A549 (cell line): ENCODE data around the gene GALNTL6. TPM values are rescaled to one million over a fixed set of nuclear protein-coding genes. Genes with fewer than 3 reads are reported as not detected.
"Not testable (repeated sequence)": the region's sequence is repeated elsewhere in the genome, so short reads cannot be mapped to it uniquely, and the experiment has no call there.

Source experiments
- ATAC-seq, 2 experiments: fragments of 200-7000 bp in 1 of 2; fragments of >200 bp in 1 of 2; cut with Nextera tagmentation in 1 of 2; cut with Tn5 transposase in 1 of 2; 3 replicates each; pipeline versions ENCODE4 v1.8.0 to v1.9.1; 2018 to 2020; ENCODE audit warnings: mild to moderate bottlenecking in 1 of 2, moderate library complexity in 1 of 2
- CTCF ChIA-PET: fragments of 300-600 bp; sonication (Branson Sonifier 250); formaldehyde crosslinking; extraction: SDS; loops from one replicate; lab custom pipeline; 2021; ENCODE audit warnings: antibody characterized with exemption, inconsistent platforms; lab: Yijun Ruan, JAX
- POLR2A ChIA-PET: fragments of 350-600 bp; formaldehyde crosslinking; extraction: SDS; loops from one replicate; lab custom pipeline; 2021; ENCODE audit warnings: antibody characterized with exemption, inconsistent platforms; lab: Yijun Ruan, JAX
- DNase-seq, 2 experiments: peaks; one replicate each; pipeline versions ENCODE4 v3.0.0 to v3.0.0-alpha.2; 2011 to 2016; ENCODE audit warnings: low read depth in 1 of 2, low spot score in 1 of 2
- FAIRE-seq: peaks from 2 replicates; lab custom pipeline; 2011; peaks lifted over from hg19 to GRCh38; lab: Jason Lieb, UNC
- H3K27ac ChIP-seq, 2 experiments: fragments of >200 bp; sonication (Bioruptor Twin); formaldehyde crosslinking; 3 replicates each; pipeline ENCODE4 v1.5.1; 2016 to 2017
- H3K4me1 ChIP-seq: fragments of >200 bp; sonication (Bioruptor Twin); formaldehyde crosslinking; 3 replicates; pipeline ENCODE4 v1.6.1; 2016
- H3K4me2 ChIP-seq: fragments of >200 bp; sonication (Bioruptor Twin); formaldehyde crosslinking; 3 replicates; pipeline ENCODE4 v1.6.1; 2016
- H3K4me3 ChIP-seq: fragments of >200 bp; sonication (Bioruptor Twin); formaldehyde crosslinking; 3 replicates; pipeline ENCODE4 v1.5.1; 2016
- H3K9me3 ChIP-seq: fragments of >200 bp; sonication (Bioruptor Twin); formaldehyde crosslinking; 3 replicates; pipeline ENCODE4 v1.6.1; 2016
- CBX2 ChIP-seq: fragments of 200-600 bp; sonication (generic); IDR thresholded peaks from 2 replicates; pipeline ENCODE4 v1.6.1; 2016; ENCODE audit warnings: low read depth, mild to moderate bottlenecking, borderline replicate concordance
- CBX8 ChIP-seq: fragments of 200-600 bp; sonication (generic); IDR thresholded peaks from 2 replicates; pipeline ENCODE4 v1.6.1; 2016
- EHF ChIP-seq: fragments of 250-450 bp; sonication (Bioruptor Pico); IDR thresholded peaks from 2 replicates; pipeline ENCODE4 v1.5.0; 2020; ENCODE audit warnings: mild to moderate bottlenecking
- ESRRA ChIP-seq: fragments of 150-350 bp; IDR thresholded peaks from 2 replicates; pipeline ENCODE4 v1.6.1; 2014; ENCODE audit warnings: mild to moderate bottlenecking, low read length, borderline replicate concordance
- FOSB ChIP-seq: fragments of 250-450 bp; sonication (Bioruptor Pico); IDR thresholded peaks from 2 replicates; pipeline ENCODE4 v1.5.0; 2020; ENCODE audit warnings: mild to moderate bottlenecking, moderate library complexity
- FOXS1 ChIP-seq: fragments of 250-450 bp; sonication (Bioruptor Pico); IDR thresholded peaks from 2 replicates; pipeline ENCODE4 v1.5.0; 2020; ENCODE audit warnings: mild to moderate bottlenecking, moderate library complexity
- HDAC2 ChIP-seq: fragments of 200-600 bp; sonication (generic); IDR thresholded peaks from 2 replicates; pipeline ENCODE4 v1.6.1; 2016
- HOXA7 ChIP-seq: fragments of 250-450 bp; sonication (Bioruptor Pico); IDR thresholded peaks from 2 replicates; pipeline ENCODE4 v1.5.0; 2020; ENCODE audit warnings: mild to moderate bottlenecking, moderate library complexity
- HOXB5 ChIP-seq: fragments of 250-450 bp; sonication (Bioruptor Pico); IDR thresholded peaks from 2 replicates; pipeline ENCODE4 v1.5.0; 2020; ENCODE audit warnings: mild to moderate bottlenecking, moderate library complexity
- JUN ChIP-seq, 2 experiments: fragments of >200 bp; sonication (Bioruptor Twin); formaldehyde crosslinking; IDR thresholded peaks; 2 replicates in 1 of 2; 3 replicates in 1 of 2; pipeline ENCODE4 v1.6.1; 2016 to 2017
- JUNB ChIP-seq: fragments of >200 bp; sonication (Bioruptor Twin); formaldehyde crosslinking; IDR thresholded peaks from 2 replicates; pipeline ENCODE4 v1.6.1; 2016
- MAFK ChIP-seq: fragments of 450-650 bp; IDR thresholded peaks from 2 replicates; pipeline ENCODE4 v1.6.1; 2014; ENCODE audit not compliant: partially characterized antibody
- POLR2A ChIP-seq: IDR thresholded peaks from 2 replicates; pipeline ENCODE4 v1.6.1; 2012; ENCODE audit warnings: mild to moderate bottlenecking, low read length
- RARB ChIP-seq: fragments of 250-450 bp; sonication (Bioruptor Pico); IDR thresholded peaks from 2 replicates; pipeline ENCODE4 v1.8.0; 2021; ENCODE audit warnings: mild to moderate bottlenecking, moderate library complexity
- RNF2 ChIP-seq: fragments of 200-600 bp; sonication (generic); IDR thresholded peaks from 2 replicates; pipeline ENCODE4 v1.6.1; 2016; ENCODE audit warnings: low read depth, mild to moderate bottlenecking, antibody characterized with exemption, moderate library complexity, borderline replicate concordance
- SREBF2 ChIP-seq: fragments of 450-650 bp; IDR thresholded peaks from 2 replicates; pipeline ENCODE4 v1.6.1; 2014; ENCODE audit warnings: mild to moderate bottlenecking, moderate library complexity
- ZC3H11A ChIP-seq: fragments of 450-650 bp; IDR thresholded peaks from 2 replicates; pipeline ENCODE4 v1.6.1; 2014; ENCODE audit warnings: antibody characterized with exemption, mild to moderate bottlenecking
- ZFP36 ChIP-seq: fragments of 450-650 bp; IDR thresholded peaks from 2 replicates; pipeline ENCODE4 v1.6.1; 2014; ENCODE audit warnings: borderline replicate concordance; ENCODE audit not compliant: partially characterized antibody
- ZNF302 ChIP-seq: fragments of 250-450 bp; sonication (Bioruptor Pico); IDR thresholded peaks from 2 replicates; pipeline ENCODE4 v1.9.0; 2021; ENCODE audit warnings: inconsistent platforms, mild to moderate bottlenecking, moderate library complexity
- WGBS: methylation state at CpG from one replicate; pipeline ENCODE4 v1.1.6; 2017; ENCODE audit errors: missing lambda C conversion rate; 5-methylcytosine and 5-hydroxymethylcytosine counted together
- polyA plus RNA-seq, 4 experiments: library from polyadenylated mRNA; depleted of rRNA in 3 of 4; stranded (reverse); fragments of >200 nt; fragmentation: RNase III in 1 of 4; extraction: RNeasy Plus Mini Kit Qiagen cat#74134 plus additional on column Dnase treatment in 1 of 4; gene quantifications; 2 replicates in 3 of 4; 3 replicates in 1 of 4; pipeline ENCODE4 v1.2.3, GENCODE V29; 2011 to 2017
- TF ChIP-seq, protein P1 (sequence below): fragments of 150-350 bp; IDR thresholded peaks from 2 replicates; pipeline ENCODE4 v1.6.1; 2014; ENCODE audit warnings: low read depth, mild to moderate bottlenecking, low read length
- TF ChIP-seq, protein P2 (sequence below): fragments of 450-650 bp; IDR thresholded peaks from 2 replicates; pipeline ENCODE4 v1.6.1; 2014; ENCODE audit warnings: antibody characterized with exemption
- TF ChIP-seq, protein P3 (sequence below): fragments of 250-450 bp; sonication (Bioruptor Pico); IDR thresholded peaks from 2 replicates; pipeline ENCODE4 v1.5.0; 2021; ENCODE audit warnings: mild to moderate bottlenecking, moderate library complexity, borderline replicate concordance
- TF ChIP-seq, protein P4 (sequence below): IDR thresholded peaks from 2 replicates; pipeline ENCODE4 v1.6.1; 2012
- TF ChIP-seq, protein P5 (sequence below): fragments of >200 bp; sonication (Bioruptor Twin); formaldehyde crosslinking; IDR thresholded peaks from 3 replicates; pipeline ENCODE4 v1.6.1; 2016

GALNTL6 gene
- polyA plus RNA-seq, 2 of the 4 experiments (the other 2 are of a cell fraction): 0.06 to 0.49 TPM

DNA sequence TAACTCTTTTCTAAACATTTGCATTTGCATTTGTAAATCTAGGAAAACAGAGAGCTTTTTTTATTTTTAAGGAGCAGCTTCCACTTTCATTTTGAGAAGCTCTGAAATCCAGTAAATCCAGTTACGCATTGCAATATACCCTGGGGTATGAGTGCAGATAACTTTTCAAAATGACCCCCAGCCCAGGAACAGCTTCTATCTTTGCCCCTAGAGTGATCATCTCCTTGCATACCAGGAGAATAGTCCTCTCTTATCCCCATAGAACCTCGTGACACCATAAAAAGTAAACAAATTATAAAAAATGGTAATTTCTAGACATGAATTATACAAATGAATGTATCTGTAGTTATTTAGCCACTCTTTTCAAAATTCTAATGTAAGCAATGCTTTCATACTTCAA is 1063.2 kb downstream of the GALNTL6 start:
- CTCF ChIA-PET: no interaction called here

DNA sequence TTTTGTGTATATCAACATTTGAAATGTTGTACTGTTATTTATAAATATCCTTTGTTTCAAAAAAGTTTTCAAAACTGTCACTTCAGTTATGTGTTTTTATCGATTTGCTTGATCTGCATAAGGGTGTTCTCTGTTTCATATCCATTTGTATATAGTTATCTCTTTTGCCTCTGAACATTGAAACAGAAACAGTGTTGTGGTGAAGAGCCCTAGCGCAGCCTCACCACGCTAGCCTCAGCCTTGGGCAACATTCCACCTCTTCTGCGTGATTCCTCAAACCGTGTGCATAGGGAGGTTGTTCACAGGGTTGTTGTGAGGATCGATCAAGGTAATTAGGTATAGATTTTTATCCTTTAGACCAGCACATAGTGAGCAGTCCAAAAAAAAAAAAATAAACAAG is 1068.4 kb downstream of the GALNTL6 start:
- TF ChIP-seq ZC3H11A (no peak), ESRRA (no peak)
- no peak overlapping the region for H3K4me2 ChIP-seq
- FAIRE-seq (no peak), DNase-seq (no peak), ATAC-seq (no peak)
- ChIA-PET POLR2A (no interaction called here), CTCF (no interaction called here)
- H3K4me3 ChIP-seq: no peak overlapping the region
- no peaks in the 10 kb centered on the region for H3K4me1 ChIP-seq
- H3K27ac ChIP-seq: no peak overlapping the region
- H3K9me3 ChIP-seq: 0 out of 3 replicates have a peak, but pooled peaks cover 4% of the 10 kb centered on the region
- WGBS: 86% methylated on average over 6 of the region's 6 CpGs

More for the DNA sequence above, 1063.2 kb downstream of the GALNTL6 start:
- no peak overlapping the region for H3K27ac ChIP-seq
- no peak overlapping the region for H3K4me3 ChIP-seq
- no peak for TF ChIP-seq HOXB5 (CRISPR knock-in tag)
- TF ChIP-seq CBX2: no peak
- TF ChIP-seq, protein P1, sequence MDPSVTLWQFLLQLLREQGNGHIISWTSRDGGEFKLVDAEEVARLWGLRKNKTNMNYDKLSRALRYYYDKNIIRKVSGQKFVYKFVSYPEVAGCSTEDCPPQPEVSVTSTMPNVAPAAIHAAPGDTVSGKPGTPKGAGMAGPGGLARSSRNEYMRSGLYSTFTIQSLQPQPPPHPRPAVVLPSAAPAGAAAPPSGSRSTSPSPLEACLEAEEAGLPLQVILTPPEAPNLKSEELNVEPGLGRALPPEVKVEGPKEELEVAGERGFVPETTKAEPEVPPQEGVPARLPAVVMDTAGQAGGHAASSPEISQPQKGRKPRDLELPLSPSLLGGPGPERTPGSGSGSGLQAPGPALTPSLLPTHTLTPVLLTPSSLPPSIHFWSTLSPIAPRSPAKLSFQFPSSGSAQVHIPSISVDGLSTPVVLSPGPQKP: no peak
- TF ChIP-seq JUNB: no peak
- TF ChIP-seq, protein P2, sequence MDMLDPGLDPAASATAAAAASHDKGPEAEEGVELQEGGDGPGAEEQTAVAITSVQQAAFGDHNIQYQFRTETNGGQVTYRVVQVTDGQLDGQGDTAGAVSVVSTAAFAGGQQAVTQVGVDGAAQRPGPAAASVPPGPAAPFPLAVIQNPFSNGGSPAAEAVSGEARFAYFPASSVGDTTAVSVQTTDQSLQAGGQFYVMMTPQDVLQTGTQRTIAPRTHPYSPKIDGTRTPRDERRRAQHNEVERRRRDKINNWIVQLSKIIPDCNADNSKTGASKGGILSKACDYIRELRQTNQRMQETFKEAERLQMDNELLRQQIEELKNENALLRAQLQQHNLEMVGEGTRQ: no peak
- TF ChIP-seq, protein P3, sequence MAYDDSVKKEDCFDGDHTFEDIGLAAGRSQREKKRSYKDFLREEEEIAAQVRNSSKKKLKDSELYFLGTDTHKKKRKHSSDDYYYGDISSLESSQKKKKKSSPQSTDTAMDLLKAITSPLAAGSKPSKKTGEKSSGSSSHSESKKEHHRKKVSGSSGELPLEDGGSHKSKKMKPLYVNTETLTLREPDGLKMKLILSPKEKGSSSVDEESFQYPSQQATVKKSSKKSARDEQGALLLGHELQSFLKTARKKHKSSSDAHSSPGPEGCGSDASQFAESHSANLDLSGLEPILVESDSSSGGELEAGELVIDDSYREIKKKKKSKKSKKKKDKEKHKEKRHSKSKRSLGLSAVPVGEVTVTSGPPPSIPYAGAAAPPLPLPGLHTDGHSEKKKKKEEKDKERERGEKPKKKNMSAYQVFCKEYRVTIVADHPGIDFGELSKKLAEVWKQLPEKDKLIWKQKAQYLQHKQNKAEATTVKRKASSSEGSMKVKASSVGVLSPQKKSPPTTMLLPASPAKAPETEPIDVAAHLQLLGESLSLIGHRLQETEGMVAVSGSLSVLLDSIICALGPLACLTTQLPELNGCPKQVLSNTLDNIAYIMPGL (CRISPR knock-in tag): no peak
- TF ChIP-seq ZC3H11A: no peak
- TF ChIP-seq EHF: no peak
- no peak for TF ChIP-seq ZNF302 (CRISPR knock-in tag)
- no peak for TF ChIP-seq JUN (IDR thresholded peaks at IDR 0.05)
- no peak for TF ChIP-seq HOXA7
- no peak for TF ChIP-seq RARB (CRISPR knock-in tag)
- no peak for TF ChIP-seq ZFP36
- TF ChIP-seq FOXS1 (CRISPR knock-in tag): no peak
- TF ChIP-seq MAFK: no peak
- no peak for TF ChIP-seq RNF2
- TF ChIP-seq, all 56 proteins: peak for 0
- no peak overlapping the region for H3K4me2 ChIP-seq
- H3K4me1 ChIP-seq: no peaks in the 10 kb centered on the region
- POLR2A ChIA-PET: no interaction called here
- DNase-seq: no peak
- WGBS: 34% methylated on average over 2 of the region's 2 CpGs
- no peaks in the 10 kb centered on the region for H3K9me3 ChIP-seq
- FAIRE-seq: no peak
- ATAC-seq: no peak

DNA sequence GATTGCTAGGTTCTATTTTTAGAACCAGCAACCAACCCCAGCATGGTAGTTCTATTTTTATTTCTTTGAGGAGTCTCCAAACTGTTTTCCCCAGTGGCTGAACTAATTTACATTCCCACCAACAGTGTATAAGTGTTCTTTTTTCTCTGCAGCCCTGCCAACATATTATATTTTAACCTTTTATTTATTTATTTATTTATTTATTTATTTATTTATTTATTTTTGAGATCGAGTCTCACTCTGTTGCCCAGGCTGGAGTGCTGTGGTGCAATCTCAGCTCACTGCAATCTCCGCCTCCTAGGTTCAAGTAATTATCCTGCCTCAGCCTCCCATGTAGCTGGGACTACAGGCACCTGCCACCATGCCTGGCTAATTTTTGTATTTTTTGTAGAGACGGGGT is 1074.2 kb downstream of the GALNTL6 start:
- H3K4me2 ChIP-seq, CTCF ChIA-PET, DNase-seq, H3K4me3 ChIP-seq: not testable (repeated sequence)
- peak; percentile 42 for TF ChIP-seq ZC3H11A
- TF ChIP-seq, all 56 proteins: peak for 1; not testable (repeated sequence) for 55
- POLR2A ChIA-PET, ATAC-seq, FAIRE-seq, H3K27ac ChIP-seq, H3K9me3 ChIP-seq, H3K4me1 ChIP-seq: not testable (repeated sequence)
- 98% methylated on average over 3 of the region's 3 CpGs for WGBS

DNA sequence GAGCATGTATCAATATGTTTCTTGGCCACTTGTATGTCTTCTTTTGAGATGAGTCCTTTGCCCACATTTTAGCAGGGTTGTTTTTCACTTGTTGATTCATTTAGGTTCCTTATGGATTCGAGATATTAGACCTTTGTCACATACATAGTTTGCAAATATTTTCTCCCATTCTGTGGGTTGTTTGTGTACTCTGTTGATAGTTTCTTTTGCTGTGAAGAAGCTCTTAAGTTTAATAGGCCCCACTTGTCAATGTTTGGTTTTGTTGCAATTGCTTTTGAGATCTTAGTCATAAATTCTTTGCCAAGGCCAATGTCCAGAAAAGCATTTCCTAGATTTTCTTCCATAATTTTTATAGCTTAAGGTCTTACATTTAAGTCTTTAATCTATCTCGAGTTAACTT is 1074.8 kb downstream of the GALNTL6 start:
- FAIRE-seq: no peak
- Histone ChIP-seq H3K4me3 (no peak overlapping the region), H3K4me2 (no peak overlapping the region), H3K27ac (no peak overlapping the region), H3K9me3 (peaks cover 7% of the 10 kb centered on the region; the same call in 2 of the 3 replicates), H3K4me1 (no peaks in the 10 kb centered on the region)
- ChIA-PET POLR2A (no interaction called here), CTCF (no interaction called here)
- WGBS: 31% methylated on average over 2 of the region's 2 CpGs
- TF ChIP-seq, protein P4, sequence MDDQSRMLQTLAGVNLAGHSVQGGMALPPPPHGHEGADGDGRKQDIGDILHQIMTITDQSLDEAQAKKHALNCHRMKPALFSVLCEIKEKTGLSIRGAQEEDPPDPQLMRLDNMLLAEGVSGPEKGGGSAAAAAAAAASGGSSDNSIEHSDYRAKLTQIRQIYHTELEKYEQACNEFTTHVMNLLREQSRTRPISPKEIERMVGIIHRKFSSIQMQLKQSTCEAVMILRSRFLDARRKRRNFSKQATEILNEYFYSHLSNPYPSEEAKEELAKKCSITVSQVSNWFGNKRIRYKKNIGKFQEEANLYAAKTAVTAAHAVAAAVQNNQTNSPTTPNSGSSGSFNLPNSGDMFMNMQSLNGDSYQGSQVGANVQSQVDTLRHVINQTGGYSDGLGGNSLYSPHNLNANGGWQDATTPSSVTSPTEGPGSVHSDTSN: no peak
- TF ChIP-seq MAFK (no peak), HDAC2 (no peak), FOSB (no peak), SREBF2 (no peak), ESRRA (no peak), CBX8 (no peak), POLR2A (no peak)
- TF ChIP-seq, protein P5, sequence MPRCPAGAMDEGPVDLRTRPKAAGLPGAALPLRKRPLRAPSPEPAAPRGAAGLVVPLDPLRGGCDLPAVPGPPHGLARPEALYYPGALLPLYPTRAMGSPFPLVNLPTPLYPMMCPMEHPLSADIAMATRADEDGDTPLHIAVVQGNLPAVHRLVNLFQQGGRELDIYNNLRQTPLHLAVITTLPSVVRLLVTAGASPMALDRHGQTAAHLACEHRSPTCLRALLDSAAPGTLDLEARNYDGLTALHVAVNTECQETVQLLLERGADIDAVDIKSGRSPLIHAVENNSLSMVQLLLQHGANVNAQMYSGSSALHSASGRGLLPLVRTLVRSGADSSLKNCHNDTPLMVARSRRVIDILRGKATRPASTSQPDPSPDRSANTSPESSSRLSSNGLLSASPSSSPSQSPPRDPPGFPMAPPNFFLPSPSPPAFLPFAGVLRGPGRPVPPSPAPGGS: no peak
- TF ChIP-seq, protein P2: no peak
- DNase-seq: no peak
- no peak for ATAC-seq
